Measurements from ENCODE around the gene ERC2.

ERC2 gene

GRCh38 chr3:55863028-55863427 lies 605.2 kb downstream of the ERC2 start:
- no CpG with 5 or more reads among the region's 4 CpGs for WGBS (ENCODE audit: extremely low coverage, insufficient coverage, insufficient read length)
- Histone ChIP-seq H2AFZ (ENCODE audit: insufficient read depth, low read length, poor library complexity) (no peak overlapping the region), H2AK5ac (ENCODE audit: low read length) (no peak overlapping the region), H3K36me3 (ENCODE audit: control insufficient read depth in 1 of 2, insufficient read depth in 2 of 2, low read length in 2 of 2) (no peaks in the 10 kb centered on the region), H3K23ac (ENCODE audit: low read length) (no peak overlapping the region), H3K18ac (ENCODE audit: low read length) (no peak overlapping the region), H4K91ac (ENCODE audit: low read depth, low read length) (no peak overlapping the region), H4K8ac (ENCODE audit: low read depth, low read length) (no peak overlapping the region), H3K4me3 (ENCODE audit: low read depth, low read length) (no peak overlapping the region), H3K14ac (ENCODE audit: low read length) (no peak overlapping the region), H2BK120ac (ENCODE audit: insufficient read depth, low read length, poor library complexity) (no peak overlapping the region), H3K4ac (ENCODE audit: low read depth, low read length) (no peak overlapping the region), H3K4me1 (ENCODE audit: control insufficient read depth in 1 of 2, insufficient read depth in 2 of 2, low read length in 2 of 2) (no peaks in the 10 kb centered on the region), H4K12ac (ENCODE audit: low read depth, low read length) (no peak overlapping the region), H3K9ac (ENCODE audit: low read length) (no peak overlapping the region), H3K27ac (ENCODE audit: low read depth, low read length) (no peak overlapping the region), H3K79me2 (ENCODE audit: control insufficient read depth, insufficient read depth, low read length, poor library complexity) (no peaks in the 10 kb centered on the region), H3K4me2 (ENCODE audit: low read length) (no peak overlapping the region), H2BK5ac (ENCODE audit: low read depth, low read length, poor library complexity) (no peak overlapping the region), H3K27me3 (ENCODE audit: insufficient read depth, low read length) (no peaks in the 10 kb centered on the region), H3K79me1 (ENCODE audit: low read length) (no peaks in the 10 kb centered on the region), H3K9me3 (ENCODE audit: insufficient read depth, low read depth, low read length) (no peaks in the 10 kb centered on the region), H2BK12ac (ENCODE audit: low read length) (no peak overlapping the region)
- DNase-seq: no peak

- Histone ChIP-seq H3K23ac (ENCODE audit: low read length) (no peak overlapping the region), H3K4me3 (ENCODE audit: low read depth, low read length) (no peak overlapping the region), H2BK5ac (ENCODE audit: low read depth, low read length, poor library complexity) (no peak overlapping the region), H3K14ac (ENCODE audit: low read length) (no peak overlapping the region), H3K27ac (ENCODE audit: low read depth, low read length) (no peak overlapping the region), H3K4me2 (ENCODE audit: low read length) (no peak overlapping the region), H4K91ac (ENCODE audit: low read depth, low read length) (no peak overlapping the region), H4K8ac (ENCODE audit: low read depth, low read length) (no peak overlapping the region), H2BK120ac (ENCODE audit: insufficient read depth, low read length, poor library complexity) (no peak overlapping the region), H2AK5ac (ENCODE audit: low read length) (no peak overlapping the region), H3K27me3 (ENCODE audit: insufficient read depth, low read length) (no peaks in the 10 kb centered on the region), H4K12ac (ENCODE audit: low read depth, low read length) (no peak overlapping the region), H3K9ac (ENCODE audit: low read length) (no peak overlapping the region), H3K79me1 (ENCODE audit: low read length) (no peaks in the 10 kb centered on the region), H3K9me3 (ENCODE audit: insufficient read depth, low read depth, low read length) (no peaks in the 10 kb centered on the region), H3K4ac (ENCODE audit: low read depth, low read length) (no peak overlapping the region), H3K79me2 (ENCODE audit: control insufficient read depth, insufficient read depth, low read length, poor library complexity) (no peaks in the 10 kb centered on the region), H2AFZ (ENCODE audit: insufficient read depth, low read length, poor library complexity) (no peak overlapping the region), H3K36me3 (ENCODE audit: control insufficient read depth in 1 of 2, insufficient read depth in 2 of 2, low read length in 2 of 2) (no peaks in the 10 kb centered on the region), H3K18ac (ENCODE audit: low read length) (no peak overlapping the region), H2BK12ac (ENCODE audit: low read length) (no peak overlapping the region), H3K4me1 (ENCODE audit: control insufficient read depth in 1 of 2, insufficient read depth in 2 of 2, low read length in 2 of 2) (no peaks in the 10 kb centered on the region)
- WGBS (ENCODE audit: extremely low coverage, insufficient coverage, insufficient read length): no CpG with 5 or more reads among the region's 11 CpGs
- no peak for DNase-seq
These were observed 608.1 kb downstream of the ERC2 start for GRCh38 chr3:55860049-55860721.

- no peak overlapping the region for H2AFZ ChIP-seq (ENCODE audit: insufficient read depth, low read length, poor library complexity)
- no peak overlapping the region for H2BK12ac ChIP-seq (ENCODE audit: low read length)
- H3K4ac ChIP-seq (ENCODE audit: low read depth, low read length): no peak overlapping the region
- H3K14ac ChIP-seq (ENCODE audit: low read length): no peak overlapping the region
- no peak overlapping the region for H3K18ac ChIP-seq (ENCODE audit: low read length)
- no peak overlapping the region for H3K27ac ChIP-seq (ENCODE audit: low read depth, low read length)
- H2BK120ac ChIP-seq (ENCODE audit: insufficient read depth, low read length, poor library complexity): no peak overlapping the region
- no peak for DNase-seq
- H3K9me3 ChIP-seq (ENCODE audit: insufficient read depth, low read depth, low read length): no peaks in the 10 kb centered on the region
- no peaks in the 10 kb centered on the region for H3K79me1 ChIP-seq (ENCODE audit: low read length)
- H2BK5ac ChIP-seq (ENCODE audit: low read depth, low read length, poor library complexity): no peak overlapping the region
- no peaks in the 10 kb centered on the region for H3K79me2 ChIP-seq (ENCODE audit: control insufficient read depth, insufficient read depth, low read length, poor library complexity)
- H4K91ac ChIP-seq (ENCODE audit: low read depth, low read length): no peak overlapping the region
- no peaks in the 10 kb centered on the region for H3K36me3 ChIP-seq (ENCODE audit: control insufficient read depth in 1 of 2, insufficient read depth in 2 of 2, low read length in 2 of 2)
- H3K27me3 ChIP-seq (ENCODE audit: insufficient read depth, low read length): no peaks in the 10 kb centered on the region
- H3K23ac ChIP-seq (ENCODE audit: low read length): no peak overlapping the region
- H3K4me1 ChIP-seq (ENCODE audit: control insufficient read depth in 1 of 2, insufficient read depth in 2 of 2, low read length in 2 of 2): peaks cover 0 to 2% of the 10 kb centered on the region in 2 experiments
- H3K4me3 ChIP-seq (ENCODE audit: low read depth, low read length): no peak overlapping the region
- H3K9ac ChIP-seq (ENCODE audit: low read length): no peak overlapping the region
- no peak overlapping the region for H4K8ac ChIP-seq (ENCODE audit: low read depth, low read length)
- no peak overlapping the region for H3K4me2 ChIP-seq (ENCODE audit: low read length)
- no peak overlapping the region for H4K12ac ChIP-seq (ENCODE audit: low read depth, low read length)
- WGBS (ENCODE audit: extremely low coverage, insufficient coverage, insufficient read length): 100% methylated on average over 1 of the region's 2 CpGs
- no peak overlapping the region for H2AK5ac ChIP-seq (ENCODE audit: low read length)
These were observed 609.0 kb downstream of the ERC2 start for GRCh38 chr3:55859305-55859704.

GRCh38 chr3:55858727-55859126 lies 609.5 kb downstream of the ERC2 start:
- H4K12ac ChIP-seq (ENCODE audit: low read depth, low read length): no peak overlapping the region
- no peak overlapping the region for H2AK5ac ChIP-seq (ENCODE audit: low read length)
- H3K4me2 ChIP-seq (ENCODE audit: low read length): no peak overlapping the region
- no peak overlapping the region for H2BK12ac ChIP-seq (ENCODE audit: low read length)
- H3K27me3 ChIP-seq (ENCODE audit: insufficient read depth, low read length): no peaks in the 10 kb centered on the region
- H4K8ac ChIP-seq (ENCODE audit: low read depth, low read length): no peak overlapping the region
- H3K4ac ChIP-seq (ENCODE audit: low read depth, low read length): no peak overlapping the region
- no peak overlapping the region for H3K9ac ChIP-seq (ENCODE audit: low read length)
- no CpG with 5 or more reads among the region's 4 CpGs for WGBS (ENCODE audit: extremely low coverage, insufficient coverage, insufficient read length)
- no peak overlapping the region for H3K18ac ChIP-seq (ENCODE audit: low read length)
- no peak overlapping the region for H3K14ac ChIP-seq (ENCODE audit: low read length)
- no peak overlapping the region for H3K23ac ChIP-seq (ENCODE audit: low read length)
- H3K79me2 ChIP-seq (ENCODE audit: control insufficient read depth, insufficient read depth, low read length, poor library complexity): no peaks in the 10 kb centered on the region
- H3K36me3 ChIP-seq (ENCODE audit: control insufficient read depth in 1 of 2, insufficient read depth in 2 of 2, low read length in 2 of 2): no peaks in the 10 kb centered on the region
- H3K4me1 ChIP-seq (ENCODE audit: control insufficient read depth in 1 of 2, insufficient read depth in 2 of 2, low read length in 2 of 2): peaks cover 0 to 2% of the 10 kb centered on the region in 2 experiments
- no peak overlapping the region for H2AFZ ChIP-seq (ENCODE audit: insufficient read depth, low read length, poor library complexity)
- DNase-seq: no peak
- no peaks in the 10 kb centered on the region for H3K9me3 ChIP-seq (ENCODE audit: insufficient read depth, low read depth, low read length)
- H3K79me1 ChIP-seq (ENCODE audit: low read length): no peaks in the 10 kb centered on the region
- H3K27ac ChIP-seq (ENCODE audit: low read depth, low read length): no peak overlapping the region
- no peak overlapping the region for H3K4me3 ChIP-seq (ENCODE audit: low read depth, low read length)
- no peak overlapping the region for H2BK120ac ChIP-seq (ENCODE audit: insufficient read depth, low read length, poor library complexity)
- no peak overlapping the region for H2BK5ac ChIP-seq (ENCODE audit: low read depth, low read length, poor library complexity)
- no peak overlapping the region for H4K91ac ChIP-seq (ENCODE audit: low read depth, low read length)
